GM12873 (cell line): ENCODE results near the gene MBTD1.

Experiments used
- TF ChIP-seq, protein P1 (sequence below): IDR thresholded peaks from 2 replicates; pipeline ENCODE4 v1.5.1; 2012; ENCODE audit warnings: low read depth, mild to moderate bottlenecking, moderate library complexity, low read length, control low read depth; ENCODE audit not compliant: insufficient read depth; ENCODE audit errors: missing control alignments

The MBTD1 gene

DNA sequence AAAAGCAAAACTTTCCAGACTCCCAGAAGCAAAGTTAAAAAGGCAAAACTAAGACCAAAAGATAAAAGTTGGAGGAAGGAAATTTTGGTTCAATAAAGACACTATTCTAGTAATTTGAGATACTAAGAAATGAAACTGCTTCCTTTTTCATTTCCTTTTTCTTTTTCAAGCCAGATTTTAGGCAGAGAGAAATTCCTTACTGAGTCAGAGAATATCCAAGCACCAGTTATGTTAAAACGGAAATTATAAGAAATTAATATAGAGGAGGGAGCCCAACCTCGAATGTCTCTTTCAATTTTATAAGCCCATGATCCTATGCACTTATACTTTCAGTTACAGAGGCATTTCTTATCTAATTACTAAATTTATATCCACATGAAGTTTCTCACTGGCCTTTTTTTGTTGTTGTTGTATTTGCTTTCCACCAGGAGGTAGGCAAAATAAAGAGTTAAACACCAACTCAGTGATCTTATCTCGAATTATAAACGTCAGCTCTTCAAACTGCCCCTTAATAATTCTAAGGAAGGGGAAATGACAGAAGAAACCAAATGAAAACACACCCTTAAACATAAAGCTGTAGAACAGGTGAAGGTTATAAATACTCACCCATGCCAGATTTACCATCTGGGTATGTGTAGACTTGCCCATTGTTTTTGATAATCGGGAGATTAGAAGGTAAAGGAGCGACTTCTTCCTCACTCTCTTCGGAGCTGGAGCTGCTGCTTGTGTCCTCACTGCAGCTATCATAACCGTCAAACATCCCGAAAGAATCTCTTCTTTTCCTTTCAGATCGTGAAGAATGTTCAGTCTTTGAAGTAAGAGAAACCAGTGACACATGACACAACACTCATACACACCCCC, 35.2 kb downstream of the MBTD1 start:
- TF ChIP-seq, protein P1, sequence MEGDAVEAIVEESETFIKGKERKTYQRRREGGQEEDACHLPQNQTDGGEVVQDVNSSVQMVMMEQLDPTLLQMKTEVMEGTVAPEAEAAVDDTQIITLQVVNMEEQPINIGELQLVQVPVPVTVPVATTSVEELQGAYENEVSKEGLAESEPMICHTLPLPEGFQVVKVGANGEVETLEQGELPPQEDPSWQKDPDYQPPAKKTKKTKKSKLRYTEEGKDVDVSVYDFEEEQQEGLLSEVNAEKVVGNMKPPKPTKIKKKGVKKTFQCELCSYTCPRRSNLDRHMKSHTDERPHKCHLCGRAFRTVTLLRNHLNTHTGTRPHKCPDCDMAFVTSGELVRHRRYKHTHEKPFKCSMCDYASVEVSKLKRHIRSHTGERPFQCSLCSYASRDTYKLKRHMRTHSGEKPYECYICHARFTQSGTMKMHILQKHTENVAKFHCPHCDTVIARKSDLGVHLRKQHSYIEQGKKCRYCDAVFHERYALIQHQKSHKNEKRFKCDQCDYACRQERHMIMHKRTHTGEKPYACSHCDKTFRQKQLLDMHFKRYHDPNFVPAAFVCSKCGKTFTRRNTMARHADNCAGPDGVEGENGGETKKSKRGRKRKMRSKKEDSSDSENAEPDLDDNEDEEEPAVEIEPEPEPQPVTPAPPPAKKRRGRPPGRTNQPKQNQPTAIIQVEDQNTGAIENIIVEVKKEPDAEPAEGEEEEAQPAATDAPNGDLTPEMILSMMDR = no peak

DNA sequence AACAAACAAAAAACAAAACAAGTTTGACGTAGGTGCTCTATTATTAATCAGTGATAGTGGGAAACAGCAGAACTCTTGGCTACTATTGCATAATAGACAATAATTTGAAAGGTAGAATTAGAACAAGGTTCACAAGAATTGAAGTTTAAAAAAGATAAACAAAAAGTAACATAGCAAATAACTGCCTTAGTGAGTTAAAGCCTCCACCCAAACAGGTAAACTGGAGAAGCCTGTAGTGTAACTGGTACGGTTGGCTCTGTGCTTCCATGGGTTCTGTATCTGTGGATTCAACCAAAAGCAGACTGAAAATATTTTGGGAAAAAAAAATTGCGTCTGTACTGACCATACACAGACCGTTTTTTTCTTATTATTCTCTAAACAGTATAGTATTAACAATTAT, 38.5 kb downstream of the MBTD1 start:
- TF ChIP-seq, protein P1 = no peak

DNA sequence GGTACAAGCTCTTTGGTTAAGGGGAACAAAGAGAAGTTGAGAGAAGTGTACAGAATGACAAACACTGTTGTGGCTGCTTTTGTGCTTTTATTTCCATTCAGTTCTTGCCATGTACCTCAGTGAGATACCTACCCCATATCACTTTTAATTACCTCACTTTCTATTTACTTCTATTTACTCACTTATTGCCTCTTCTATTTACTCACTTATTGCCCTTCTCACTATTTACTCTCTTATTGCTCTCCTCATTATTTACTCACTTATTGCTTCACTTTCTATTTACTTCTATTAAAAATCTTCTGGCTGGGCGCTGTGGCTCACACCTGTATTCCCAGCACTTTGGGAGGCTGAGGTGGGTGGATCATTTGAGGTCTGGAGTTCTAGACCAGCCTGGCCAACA, 41.9 kb downstream of the MBTD1 start:
- TF ChIP-seq, protein P1 = no peak

DNA sequence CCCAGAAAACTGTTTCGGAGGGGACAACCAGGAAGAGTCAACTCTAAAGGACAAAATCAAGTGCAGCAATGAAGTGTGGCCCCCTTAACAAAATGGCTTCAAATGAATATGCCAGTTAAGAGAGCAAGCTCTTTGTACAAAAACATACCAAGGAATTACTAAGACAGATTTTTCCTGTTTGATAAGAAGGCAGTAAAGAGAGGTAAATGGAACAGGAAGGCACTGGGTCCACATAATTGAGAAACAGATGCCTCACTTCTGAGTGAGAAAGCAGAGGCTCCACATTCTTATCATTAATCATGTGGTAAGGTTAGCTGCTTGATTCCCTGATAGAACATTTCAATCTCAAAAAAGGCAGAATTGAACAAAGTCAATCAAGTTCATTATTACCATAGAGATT, 44.9 kb downstream of the MBTD1 start:
- TF ChIP-seq, protein P1 = no peak

DNA sequence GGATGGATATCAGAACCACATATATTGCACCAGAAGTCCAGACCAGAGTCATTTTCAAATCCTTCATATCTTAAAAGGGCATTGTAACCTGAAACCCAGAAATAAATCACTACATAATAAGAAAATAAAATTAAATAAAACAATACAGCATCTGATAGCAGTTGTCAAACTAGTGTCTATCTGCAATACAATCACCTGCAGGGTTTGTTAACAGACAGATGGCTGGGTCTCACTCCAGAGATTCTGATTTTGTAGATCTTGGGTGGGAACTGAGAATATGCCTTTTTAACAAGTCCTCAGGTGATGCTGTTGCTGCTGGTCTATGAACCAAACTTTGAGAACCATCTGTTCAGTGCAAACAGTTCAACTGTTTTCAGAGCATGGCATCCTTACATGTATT, 56.0 kb downstream of the MBTD1 start:
- TF ChIP-seq, protein P1 = no peak

DNA sequence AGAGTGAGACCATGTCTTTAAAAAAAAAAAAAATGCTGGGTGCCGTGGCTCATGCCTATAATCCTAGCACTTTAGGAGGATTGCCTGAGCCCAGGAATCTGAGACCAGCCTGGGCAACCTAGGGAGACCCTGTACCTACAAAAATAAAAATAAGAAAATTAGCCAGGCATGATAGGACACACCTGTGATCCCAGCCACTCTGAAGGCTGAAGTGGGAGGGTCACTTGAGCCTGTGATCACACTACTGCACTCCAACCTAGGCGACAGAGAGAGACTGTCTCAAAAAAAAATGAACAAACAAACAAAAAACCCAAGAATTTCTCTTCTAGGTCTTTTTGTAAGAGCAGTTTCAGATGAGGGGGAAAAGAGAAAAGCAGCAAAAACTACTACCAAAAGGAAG, 59.0 kb downstream of the MBTD1 start:
- TF ChIP-seq, protein P1 = no peak

DNA sequence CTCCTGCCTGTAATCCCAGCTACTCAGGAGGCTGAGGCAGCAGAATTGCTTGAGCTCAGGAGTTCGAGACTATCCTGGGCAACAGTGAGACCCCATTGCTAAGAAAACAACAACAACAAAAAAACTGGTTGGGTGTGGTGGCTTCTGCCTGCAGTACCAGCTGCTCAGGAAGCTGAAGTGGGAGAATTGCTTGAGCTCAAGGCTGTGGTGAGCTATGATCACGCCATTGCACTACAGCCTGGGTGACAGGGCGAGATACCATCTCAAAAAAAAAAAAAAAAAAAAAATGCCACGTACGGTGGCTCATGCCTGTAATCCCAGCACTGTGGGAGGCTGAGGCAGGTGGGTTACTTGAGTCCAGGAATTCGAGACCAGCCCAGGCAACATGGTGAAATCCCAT, 59.6 kb downstream of the MBTD1 start:
- TF ChIP-seq, protein P1 = no peak

DNA sequence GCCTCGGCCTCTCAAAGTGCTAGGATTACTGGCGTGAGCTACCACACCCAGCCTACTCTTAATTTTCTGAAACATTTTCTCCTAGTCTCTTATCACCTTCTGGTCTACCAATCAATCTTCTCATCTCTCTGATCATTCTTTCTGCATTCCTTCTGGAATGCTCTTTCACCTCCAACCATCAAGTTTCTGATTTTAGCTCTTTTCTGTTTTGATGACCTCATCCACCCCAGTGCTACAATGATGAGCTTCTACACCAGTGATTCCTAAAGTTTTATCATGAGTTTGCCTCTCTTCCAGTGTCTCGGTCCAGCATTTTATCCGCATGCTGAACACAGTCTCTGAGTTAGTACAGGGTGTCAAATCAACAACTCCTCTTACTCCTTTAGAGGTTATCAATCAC, 62.1 kb downstream of the MBTD1 start:
- TF ChIP-seq, protein P1 = no peak
